Panc1 (cell line): ENCODE measurements around the gene MACROD1. TPM values are rescaled to one million over a fixed set of nuclear protein-coding genes. Genes with fewer than 3 reads are reported as not detected.

Experiments used
- ATAC-seq: fragments of 200-7000 bp; cut with Tn5 transposase; 2 replicates; pipeline ENCODE4 v1.9.1; 2020; ENCODE audit warnings: mild to moderate bottlenecking, moderate library complexity
- BruUV-seq: library from RNA; stranded (reverse); fragments of 400-500 nt; replicated peaks from 2 replicates; lab custom pipeline; 2021; lab: Mats Ljungman, UMichigan
- CTCF ChIA-PET: fragments of 300-600 bp; sonication (Branson Sonifier 250); formaldehyde crosslinking; loops from one replicate; lab custom pipeline; 2022; ENCODE audit warnings: antibody characterized with exemption; lab: Charles Lee
- POLR2A ChIA-PET: fragments of 300-600 bp; sonication (Branson Sonifier 250); formaldehyde crosslinking; loops from one replicate; lab custom pipeline; 2022; ENCODE audit warnings: antibody characterized with exemption; lab: Charles Lee
- DNase-seq: peaks from one replicate; pipeline ENCODE4 v3.0.0-alpha.2; 2010; ENCODE audit warnings: low read depth, low spot score
- H3K27ac ChIP-seq: 2 replicates; pipeline ENCODE4 v1.5.1; 2011; ENCODE audit warnings: mild to moderate bottlenecking, low read length, inconsistent platforms
- H3K27me3 ChIP-seq: fragments of 200-500 bp; sonication (Bioruptor generic); 2 replicates; pipeline ENCODE4 v1.6.0; 2014; ENCODE audit warnings: low read length, inconsistent platforms; ENCODE audit not compliant: control insufficient read depth, insufficient read depth
- H3K36me3 ChIP-seq: fragments of 200-500 bp; sonication (Bioruptor generic); 2 replicates; pipeline ENCODE4 v1.5.1; 2014; ENCODE audit warnings: inconsistent platforms, mild to moderate bottlenecking, low read length, moderate library complexity; ENCODE audit not compliant: control insufficient read depth, insufficient read depth
- H3K4me1 ChIP-seq: 2 replicates; pipeline ENCODE4 v1.5.1; 2011; ENCODE audit warnings: inconsistent platforms, mild to moderate bottlenecking, low read length, moderate library complexity; ENCODE audit not compliant: control insufficient read depth, insufficient read depth
- H3K4me3 ChIP-seq, 2 experiments: 2 replicates each; pipeline ENCODE4 v1.5.1; 2011 to 2012; ENCODE audit warnings: low read depth in 2 of 2, low read length in 2 of 2, mild to moderate bottlenecking in 2 of 2, inconsistent platforms in 1 of 2, moderate library complexity in 1 of 2
- H3K9me3 ChIP-seq: fragments of 200-500 bp; sonication (Bioruptor generic); 2 replicates; pipeline ENCODE4 v1.5.1; 2014; ENCODE audit warnings: low read depth, mild to moderate bottlenecking, inconsistent platforms, low read length, moderate library complexity; ENCODE audit not compliant: control insufficient read depth, insufficient read depth
- POLR2AphosphoS5 ChIP-seq: IDR thresholded peaks from 2 replicates; pipeline ENCODE4 v1.6.1; 2012; ENCODE audit warnings: mild to moderate bottlenecking, low read depth, low read length, moderate library complexity
- SIN3A ChIP-seq: IDR thresholded peaks from 2 replicates; pipeline ENCODE4 v1.6.1; 2012; ENCODE audit warnings: low read depth, mild to moderate bottlenecking, low read length, moderate library complexity, borderline replicate concordance; ENCODE audit not compliant: insufficient read depth
- TCF7L2 ChIP-seq: IDR thresholded peaks from 2 replicates; pipeline ENCODE4 v1.6.1; 2011; ENCODE audit warnings: mild to moderate bottlenecking, low read depth, low read length, inconsistent platforms
- in situ Hi-C: cut with HindIII; loops from 2 replicates; pipeline ENCODE4 v1.10.0; 2016; ENCODE audit warnings: low sequenced_read_pairs, low pct_unique_long_range_greater_than_20kb
- intact Hi-C: fragments of 100-400 bp; cut with micrococcal nuclease; formaldehyde crosslinking; loops from one replicate; pipeline ENCODE4 v1.10.0; 2022; ENCODE audit not compliant: unreplicated experiment
- total RNA-seq: library from RNA; stranded (reverse); gene quantifications from one replicate; pipeline ENCODE4 v1.2.1, GENCODE V29; 2021; ENCODE audit not compliant: unreplicated experiment
- TF ChIP-seq, protein P1 (sequence below), 2 experiments: IDR thresholded peaks; 2 replicates each; pipeline ENCODE4 v1.6.1; 2011 to 2012; ENCODE audit warnings: low read depth in 2 of 2, control low read depth in 1 of 2, low read length in 1 of 2, mild to moderate bottlenecking in 1 of 2, moderate library complexity in 1 of 2; ENCODE audit not compliant: insufficient read depth in 1 of 2
- TF ChIP-seq, protein P2 (sequence below): fragments of 450-650 bp; IDR thresholded peaks from 2 replicates; pipeline ENCODE4 v1.5.1; 2017; ENCODE audit warnings: mild to moderate bottlenecking

Gene MACROD1
- total RNA-seq, 1 experiment from 2014 or later = 16.8 TPM

DNA sequence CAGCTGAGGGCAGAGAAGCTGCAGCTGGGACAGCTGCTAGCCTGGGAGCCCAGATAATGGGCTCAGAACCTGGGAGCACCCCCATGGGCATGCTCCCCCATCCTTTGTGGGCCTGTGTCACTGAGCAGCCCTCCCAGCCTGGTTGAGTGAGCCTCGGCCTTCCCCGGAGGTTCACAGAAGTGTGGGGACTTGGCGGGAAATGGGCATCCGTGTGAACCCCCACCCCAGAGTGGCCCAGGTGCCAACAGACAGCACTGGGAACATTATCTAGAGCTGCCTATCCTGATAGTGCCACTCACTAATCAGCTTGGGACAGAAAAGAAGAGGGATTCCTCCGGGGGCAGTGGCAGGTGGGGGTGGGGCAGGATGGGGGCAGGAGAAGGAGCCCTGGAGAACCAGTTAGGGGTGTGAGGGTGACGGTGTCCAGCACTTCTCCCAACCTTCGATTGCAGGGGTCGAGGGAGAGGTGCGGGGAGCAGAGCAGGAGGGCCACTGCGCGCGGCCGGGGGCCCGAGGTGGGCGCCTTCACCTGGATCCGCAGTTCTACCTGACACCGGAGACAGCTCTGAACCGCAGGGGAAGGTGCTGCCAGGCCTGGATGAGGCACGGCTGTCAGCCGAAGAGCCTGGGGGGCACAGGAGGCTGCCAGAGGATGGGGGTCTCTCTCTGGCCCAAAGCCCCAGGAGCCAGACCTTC is 97.1 kb downstream of the MACROD1 start:
- CTCF ChIA-PET = no interaction called here
- no peaks in the 10 kb centered on the region for H3K9me3 ChIP-seq
- no TSS peak for BruUV-seq
- ATAC-seq = no peak
- in situ Hi-C loops (no loop called here), intact Hi-C loops (no loop called here)
- no peak for DNase-seq
- H3K4me1 ChIP-seq = no peaks in the 10 kb centered on the region
- H3K27ac ChIP-seq = no peak overlapping the region
- no peaks in the 10 kb centered on the region for H3K27me3 ChIP-seq
- TF ChIP-seq, protein P1, sequence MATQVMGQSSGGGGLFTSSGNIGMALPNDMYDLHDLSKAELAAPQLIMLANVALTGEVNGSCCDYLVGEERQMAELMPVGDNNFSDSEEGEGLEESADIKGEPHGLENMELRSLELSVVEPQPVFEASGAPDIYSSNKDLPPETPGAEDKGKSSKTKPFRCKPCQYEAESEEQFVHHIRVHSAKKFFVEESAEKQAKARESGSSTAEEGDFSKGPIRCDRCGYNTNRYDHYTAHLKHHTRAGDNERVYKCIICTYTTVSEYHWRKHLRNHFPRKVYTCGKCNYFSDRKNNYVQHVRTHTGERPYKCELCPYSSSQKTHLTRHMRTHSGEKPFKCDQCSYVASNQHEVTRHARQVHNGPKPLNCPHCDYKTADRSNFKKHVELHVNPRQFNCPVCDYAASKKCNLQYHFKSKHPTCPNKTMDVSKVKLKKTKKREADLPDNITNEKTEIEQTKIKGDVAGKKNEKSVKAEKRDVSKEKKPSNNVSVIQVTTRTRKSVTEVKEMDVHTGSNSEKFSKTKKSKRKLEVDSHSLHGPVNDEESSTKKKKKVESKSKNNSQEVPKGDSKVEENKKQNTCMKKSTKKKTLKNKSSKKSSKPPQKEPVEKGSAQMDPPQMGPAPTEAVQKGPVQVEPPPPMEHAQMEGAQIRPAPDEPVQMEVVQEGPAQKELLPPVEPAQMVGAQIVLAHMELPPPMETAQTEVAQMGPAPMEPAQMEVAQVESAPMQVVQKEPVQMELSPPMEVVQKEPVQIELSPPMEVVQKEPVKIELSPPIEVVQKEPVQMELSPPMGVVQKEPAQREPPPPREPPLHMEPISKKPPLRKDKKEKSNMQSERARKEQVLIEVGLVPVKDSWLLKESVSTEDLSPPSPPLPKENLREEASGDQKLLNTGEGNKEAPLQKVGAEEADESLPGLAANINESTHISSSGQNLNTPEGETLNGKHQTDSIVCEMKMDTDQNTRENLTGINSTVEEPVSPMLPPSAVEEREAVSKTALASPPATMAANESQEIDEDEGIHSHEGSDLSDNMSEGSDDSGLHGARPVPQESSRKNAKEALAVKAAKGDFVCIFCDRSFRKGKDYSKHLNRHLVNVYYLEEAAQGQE (IDR thresholded peaks at IDR 0.05; ENCODE audit: insufficient read depth in 1 of 2, low read depth in 2 of 2, low read length in 1 of 2) = no peak
- TF ChIP-seq POLR2AphosphoS5 (no peak), SIN3A (no peak)
- TF ChIP-seq, protein P2, sequence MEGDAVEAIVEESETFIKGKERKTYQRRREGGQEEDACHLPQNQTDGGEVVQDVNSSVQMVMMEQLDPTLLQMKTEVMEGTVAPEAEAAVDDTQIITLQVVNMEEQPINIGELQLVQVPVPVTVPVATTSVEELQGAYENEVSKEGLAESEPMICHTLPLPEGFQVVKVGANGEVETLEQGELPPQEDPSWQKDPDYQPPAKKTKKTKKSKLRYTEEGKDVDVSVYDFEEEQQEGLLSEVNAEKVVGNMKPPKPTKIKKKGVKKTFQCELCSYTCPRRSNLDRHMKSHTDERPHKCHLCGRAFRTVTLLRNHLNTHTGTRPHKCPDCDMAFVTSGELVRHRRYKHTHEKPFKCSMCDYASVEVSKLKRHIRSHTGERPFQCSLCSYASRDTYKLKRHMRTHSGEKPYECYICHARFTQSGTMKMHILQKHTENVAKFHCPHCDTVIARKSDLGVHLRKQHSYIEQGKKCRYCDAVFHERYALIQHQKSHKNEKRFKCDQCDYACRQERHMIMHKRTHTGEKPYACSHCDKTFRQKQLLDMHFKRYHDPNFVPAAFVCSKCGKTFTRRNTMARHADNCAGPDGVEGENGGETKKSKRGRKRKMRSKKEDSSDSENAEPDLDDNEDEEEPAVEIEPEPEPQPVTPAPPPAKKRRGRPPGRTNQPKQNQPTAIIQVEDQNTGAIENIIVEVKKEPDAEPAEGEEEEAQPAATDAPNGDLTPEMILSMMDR = no peak
- POLR2A ChIA-PET = no interaction called here
- H3K36me3 ChIP-seq = no peaks in the 10 kb centered on the region
- no peak overlapping the region for H3K4me3 ChIP-seq

- ATAC-seq = no peak
These were observed 98.5 kb downstream of the MACROD1 start for GRCh38 chr11:64067230-64067993.

More at GRCh38 chr11:64067230-64067993, 98.5 kb downstream of the MACROD1 start:
- no peak for DNase-seq
- Histone ChIP-seq H3K4me1 (no peaks in the 10 kb centered on the region), H3K27ac (no peak overlapping the region), H3K36me3 (no peaks in the 10 kb centered on the region), H3K27me3 (no peaks in the 10 kb centered on the region), H3K4me3 (no peak overlapping the region), H3K9me3 (no peaks in the 10 kb centered on the region)
- intact Hi-C loops = no loop called here
- ChIA-PET POLR2A (no interaction called here), CTCF (no interaction called here)
- no TSS peak for BruUV-seq
- no peak for TF ChIP-seq SIN3A
- no peak for TF ChIP-seq TCF7L2
- TF ChIP-seq, protein P1 (IDR thresholded peaks at IDR 0.05; ENCODE audit: insufficient read depth in 1 of 2, low read depth in 2 of 2, low read length in 1 of 2) = no peak
- TF ChIP-seq, protein P2 = no peak
- no peak for TF ChIP-seq POLR2AphosphoS5
- in situ Hi-C loops = no loop called here
